GM18951 (cell line): ENCODE data around the gene TCF15.

ENCODE experiments used
- POLR2A ChIP-seq: IDR thresholded peaks from 4 replicates; pipeline ENCODE4 v1.6.1; 2011; ENCODE audit warnings: mild to moderate bottlenecking; ENCODE audit not compliant: insufficient read length, insufficient read depth; ENCODE audit errors: extremely low read depth
- in situ Hi-C: fragments of 300-500 bp; cut with MboI; formaldehyde crosslinking; loops from one replicate; pipeline ENCODE4 v1.12.0; 2022; ENCODE audit warnings: low sequenced_read_pairs, mixed read lengths, inconsistent platforms; ENCODE audit not compliant: unreplicated experiment

The TCF15 gene

GRCh38 chr20:611047-611842 is 1.1 kb upstream of the TCF15 start:
- TF ChIP-seq POLR2A = no peak
- in situ Hi-C loops = no loop called here

DNA sequence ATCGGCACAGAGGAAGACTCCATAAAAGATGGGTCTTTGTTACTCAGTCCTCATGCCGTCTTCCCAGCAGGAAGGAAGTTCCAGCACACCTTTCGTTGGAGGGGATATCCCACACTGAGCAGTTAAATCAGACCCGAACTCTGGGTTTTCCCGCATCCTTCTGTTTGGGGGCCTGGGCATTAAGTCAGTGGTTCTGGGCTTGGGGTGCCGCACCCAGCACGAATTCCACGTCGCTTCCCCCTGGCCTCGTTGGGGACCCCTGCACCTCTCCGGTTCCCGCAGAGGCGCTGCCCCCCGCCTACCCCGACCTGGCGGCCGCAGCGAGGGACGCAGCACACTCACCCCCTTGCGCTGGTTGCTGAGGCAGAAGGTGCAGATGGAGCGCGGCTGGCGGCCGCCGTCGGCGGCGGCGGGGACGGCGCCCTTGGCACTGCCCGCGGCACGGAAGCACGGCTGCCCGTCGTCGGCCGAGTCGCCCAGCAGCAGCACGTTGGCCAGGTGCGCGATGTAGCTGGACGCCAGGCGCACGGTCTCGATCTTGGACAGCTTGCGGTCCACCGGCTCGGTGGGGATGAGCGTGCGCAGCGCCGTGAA is 641 bp downstream of the TCF15 start:
- in situ Hi-C loops = no loop called here
- TF ChIP-seq POLR2A = no peak

- in situ Hi-C loops = no loop called here
- no peak for TF ChIP-seq POLR2A
These were observed 1.1 kb downstream of the TCF15 start for GRCh38 chr20:608970-609369.

GRCh38 chr20:607476-607875 is 2.6 kb downstream of the TCF15 start:
- in situ Hi-C loops = no loop called here
- TF ChIP-seq POLR2A = no peak

GRCh38 chr20:605237-605636 is 4.9 kb downstream of the TCF15 start:
- TF ChIP-seq POLR2A = no peak
- in situ Hi-C loops = no loop called here

DNA sequence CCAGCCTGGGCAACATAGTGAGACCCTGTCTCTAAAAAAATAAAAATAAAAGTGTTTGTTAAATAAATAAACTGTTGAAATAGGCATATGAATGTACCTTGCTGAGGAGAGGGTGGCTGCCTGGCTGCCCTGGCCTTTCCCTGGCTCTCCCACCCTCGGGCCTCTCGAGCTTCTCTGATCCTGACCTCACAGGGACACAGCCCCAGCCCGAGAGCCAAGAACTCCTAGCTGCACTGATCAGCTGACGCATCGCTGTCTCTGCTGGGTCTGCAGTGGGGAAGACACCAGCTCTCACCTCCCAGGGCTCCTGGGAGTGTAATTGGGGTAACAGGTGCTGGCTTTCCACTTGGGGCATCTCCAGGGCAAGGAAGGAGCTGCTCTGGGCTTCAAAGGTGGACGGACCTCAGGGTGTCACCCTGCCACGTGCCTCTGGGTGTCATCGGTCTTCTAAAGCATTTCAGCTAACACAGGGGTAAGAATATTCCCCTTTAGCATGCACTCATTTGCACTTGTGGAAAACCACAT is 6.9 kb downstream of the TCF15 start:
- in situ Hi-C loops = no loop called here
- TF ChIP-seq POLR2A = no peak

- TF ChIP-seq POLR2A = no peak
- in situ Hi-C loops = no loop called here
These were observed 7.8 kb downstream of the TCF15 start for GRCh38 chr20:602111-602970.

DNA sequence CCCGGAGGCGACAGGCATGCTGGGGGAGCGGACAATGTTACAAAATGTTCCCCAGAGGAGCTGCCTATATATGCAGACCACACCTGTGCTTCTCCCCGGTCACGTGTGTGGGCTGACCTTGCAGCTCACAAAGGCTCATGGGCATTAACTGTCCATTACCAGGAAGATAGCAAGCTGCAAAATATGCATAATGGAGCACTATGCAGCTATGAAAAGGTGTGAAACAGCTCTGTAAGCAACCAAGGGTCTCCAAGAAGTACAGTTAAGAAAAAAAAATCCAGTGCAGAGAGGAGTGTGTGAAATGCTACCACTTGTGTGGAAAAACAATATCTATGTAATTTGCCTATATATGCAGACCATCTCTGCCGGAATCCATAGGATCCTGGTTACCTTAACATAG is 9.4 kb downstream of the TCF15 start:
- in situ Hi-C loops = no loop called here
- no peak for TF ChIP-seq POLR2A

GRCh38 chr20:600141-600540 is 10.0 kb downstream of the TCF15 start:
- TF ChIP-seq POLR2A = no peak
- in situ Hi-C loops = no loop called here

- no peak for TF ChIP-seq POLR2A
- in situ Hi-C loops = no loop called here
These were observed 11.8 kb downstream of the TCF15 start for GRCh38 chr20:598133-598850.

GRCh38 chr20:597560-597959 is 12.5 kb downstream of the TCF15 start:
- in situ Hi-C loops = no loop called here
- no peak for TF ChIP-seq POLR2A

DNA sequence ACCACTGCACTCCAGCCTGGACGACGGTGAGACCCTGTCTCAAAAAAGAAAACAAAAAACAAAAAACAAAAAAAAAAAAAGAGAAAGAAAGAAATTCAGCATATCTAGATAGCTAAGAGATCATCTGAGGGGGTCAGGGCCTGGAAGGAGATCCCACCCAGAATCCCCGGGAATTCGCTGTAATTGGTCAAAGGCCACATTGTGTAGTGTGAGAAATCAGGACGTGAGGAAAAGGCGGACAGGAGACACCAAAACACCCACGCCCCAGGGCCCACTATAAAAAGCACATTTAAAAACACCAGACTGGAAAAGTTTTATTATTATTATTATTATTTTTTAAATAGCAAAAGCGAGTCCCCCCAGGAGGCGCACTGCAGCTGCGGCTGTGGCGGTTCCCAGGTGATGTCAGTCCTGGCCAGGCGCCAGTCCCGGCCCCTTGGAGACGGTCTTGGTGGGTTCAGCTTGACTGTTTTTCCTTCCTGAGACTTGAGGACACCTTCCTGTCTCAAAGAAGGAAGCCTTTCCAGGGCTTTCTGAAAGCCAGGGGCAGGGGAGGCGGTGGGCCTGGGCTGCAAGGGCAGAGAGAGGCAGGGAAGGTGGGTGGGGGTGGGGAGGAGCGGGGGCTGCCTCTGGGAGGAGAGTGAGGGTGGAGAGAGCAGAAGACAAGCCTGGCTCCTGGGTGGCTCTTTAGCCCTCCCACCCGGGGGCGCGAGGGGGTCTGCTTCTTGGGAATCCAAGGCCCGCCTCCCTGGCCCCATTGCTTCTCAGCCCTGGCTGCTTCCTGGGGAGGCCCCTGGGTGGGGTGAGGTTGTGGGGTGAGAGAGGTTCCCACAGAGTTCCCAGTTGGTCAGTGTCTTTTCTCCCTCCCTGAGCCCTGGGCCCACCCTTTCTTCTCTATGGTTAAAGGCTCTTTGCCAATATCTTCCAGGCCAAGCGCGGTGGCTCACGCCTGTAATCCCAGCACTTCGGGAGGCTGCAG is 14.5 kb downstream of the TCF15 start:
- in situ Hi-C loops = no loop called here
- TF ChIP-seq POLR2A = no peak
